CD4-positive, alpha-beta T cell treated with Interleukin-4 for 4 hours (primary cell): Measurements from ENCODE around the gene VSIG8.
A peak's percentile ranks its signal among the peaks of the same experiment; 100 is the strongest.

Experiments
- DNase-seq: peaks from one replicate; pipeline ENCODE4 v3.0.0-alpha.2; 2020

Gene VSIG8

GRCh38 chr1:159828176-159828575 lies 34.3 kb downstream of the VSIG8 start:
- DNase-seq = no peak

- peak; percentile 40 for DNase-seq
These were observed 34.9 kb downstream of the VSIG8 start for GRCh38 chr1:159827549-159827948.

GRCh38 chr1:159827102-159827490 lies 35.4 kb downstream of the VSIG8 start:
- peak; percentile 21 for DNase-seq

- peak; percentile 60 for DNase-seq
These were observed 35.9 kb downstream of the VSIG8 start, which contains the start of gene SLAMF8 for GRCh38 chr1:159826441-159827101. Gene SLAMF8 (plus strand): TSS chr1:159826873. CDS start chr1:159826899, 26 bp downstream.

- DNase-seq = no peak
These were observed 36.9 kb downstream of the VSIG8 start for GRCh38 chr1:159825564-159825963.

- DNase-seq = no peak
These were observed 39.1 kb downstream of the VSIG8 start for GRCh38 chr1:159823406-159823805.

GRCh38 chr1:159821171-159821867 lies 41.1 kb downstream of the VSIG8 start:
- DNase-seq = no peak

- no peak for DNase-seq
These were observed 45.0 kb downstream of the VSIG8 start for GRCh38 chr1:159817276-159818041.

- no peak for DNase-seq
These were observed 46.5 kb downstream of the VSIG8 start for GRCh38 chr1:159815926-159816325.

GRCh38 chr1:159804924-159805323 lies 57.5 kb downstream of the VSIG8 start:
- DNase-seq = no peak
